Tibial artery (tissue), 4 donors: Measurements from ENCODE around the gene PIMREG.

ENCODE experiments used
- DNase-seq, 2 donors: peaks; one replicate each; pipeline ENCODE4 v3.0.0-alpha.2; 2019
- H3K27ac ChIP-seq, 2 donors: fragments of 200-600 bp; sonication (generic) in 1 of 2; 1 replicate in 1 of 2; 2 replicates in 1 of 2; pipeline ENCODE4 v1.5.1; 2018 to 2019; ENCODE audit warnings: mild to moderate bottlenecking in 1 of 2
- H3K27me3 ChIP-seq, 2 donors: fragments of 200-600 bp; sonication (generic) in 1 of 2; one replicate each; pipeline versions ENCODE4 v1.5.1 to v1.6.0; 2016 to 2019
- H3K36me3 ChIP-seq, 3 donors: fragments of 200-600 bp; sonication (generic) in 2 of 3; one replicate each; pipeline ENCODE4 v1.5.1; 2016 to 2019; ENCODE audit warnings: mild to moderate bottlenecking in 2 of 3
- H3K4me1 ChIP-seq, 4 donors: fragments of 200-600 bp; sonication (generic) in 2 of 4; 1 replicate in 3 of 4; 2 replicates in 1 of 4; pipeline ENCODE4 v1.5.1; 2016 to 2019
- H3K4me3 ChIP-seq, 2 donors: fragments of 200-600 bp; sonication (generic) in 1 of 2; 1 replicate in 1 of 2; 2 replicates in 1 of 2; pipeline ENCODE4 v1.5.1; 2018 to 2019; ENCODE audit warnings: mild to moderate bottlenecking in 2 of 2
- H3K9me3 ChIP-seq, 3 donors: fragments of 200-600 bp; sonication (generic) in 1 of 3; one replicate each; pipeline ENCODE4 v1.5.1; 2016 to 2019
- intact Hi-C: fragments of 100-400 bp; cut with DNase I; formaldehyde crosslinking; loops from one replicate; pipeline ENCODE4 v1.15.0; 2023; ENCODE audit warnings: low total_unique reads
- TF ChIP-seq, protein P1 (sequence below), 2 experiments: fragments of 200-600 bp in 1 of 2; fragments of 450-650 bp in 1 of 2; IDR thresholded peaks; one replicate each; pipeline ENCODE4 v1.5.1; 2017 to 2019; ENCODE audit warnings: antibody characterized with exemption in 2 of 2, mild to moderate bottlenecking in 1 of 2, moderate library complexity in 1 of 2

PIMREG gene

DNA sequence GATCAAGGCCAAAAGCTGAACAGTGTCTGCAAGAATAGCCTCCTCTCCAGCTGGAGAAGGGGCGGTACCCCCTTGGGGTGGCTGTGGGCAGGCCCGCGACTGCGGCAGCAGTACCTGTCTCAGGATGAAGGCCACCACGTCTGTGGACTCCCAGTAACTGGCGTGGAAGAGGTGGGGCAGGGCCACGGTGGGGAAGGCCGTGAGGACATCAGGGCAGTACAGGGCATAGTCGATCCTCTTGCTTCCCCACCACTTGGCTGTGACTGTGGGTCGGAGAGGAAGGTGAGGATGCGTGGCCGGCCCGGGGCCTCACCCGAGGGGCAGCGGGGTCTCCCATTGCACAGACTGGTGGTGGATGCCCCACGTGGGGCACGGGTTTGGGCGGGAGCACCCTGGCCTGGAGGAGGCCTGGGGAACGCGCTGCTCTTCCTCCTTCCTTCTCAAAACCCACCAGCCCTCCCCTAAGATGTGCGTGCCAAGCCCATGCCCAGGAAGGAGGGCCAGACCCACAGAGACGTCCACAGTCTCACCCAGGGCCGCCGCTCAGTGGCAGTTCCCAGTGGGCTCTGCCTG is 26.0 kb downstream of the PIMREG start:
- no peak overlapping the region for H3K4me3 ChIP-seq
- TF ChIP-seq, protein P1, sequence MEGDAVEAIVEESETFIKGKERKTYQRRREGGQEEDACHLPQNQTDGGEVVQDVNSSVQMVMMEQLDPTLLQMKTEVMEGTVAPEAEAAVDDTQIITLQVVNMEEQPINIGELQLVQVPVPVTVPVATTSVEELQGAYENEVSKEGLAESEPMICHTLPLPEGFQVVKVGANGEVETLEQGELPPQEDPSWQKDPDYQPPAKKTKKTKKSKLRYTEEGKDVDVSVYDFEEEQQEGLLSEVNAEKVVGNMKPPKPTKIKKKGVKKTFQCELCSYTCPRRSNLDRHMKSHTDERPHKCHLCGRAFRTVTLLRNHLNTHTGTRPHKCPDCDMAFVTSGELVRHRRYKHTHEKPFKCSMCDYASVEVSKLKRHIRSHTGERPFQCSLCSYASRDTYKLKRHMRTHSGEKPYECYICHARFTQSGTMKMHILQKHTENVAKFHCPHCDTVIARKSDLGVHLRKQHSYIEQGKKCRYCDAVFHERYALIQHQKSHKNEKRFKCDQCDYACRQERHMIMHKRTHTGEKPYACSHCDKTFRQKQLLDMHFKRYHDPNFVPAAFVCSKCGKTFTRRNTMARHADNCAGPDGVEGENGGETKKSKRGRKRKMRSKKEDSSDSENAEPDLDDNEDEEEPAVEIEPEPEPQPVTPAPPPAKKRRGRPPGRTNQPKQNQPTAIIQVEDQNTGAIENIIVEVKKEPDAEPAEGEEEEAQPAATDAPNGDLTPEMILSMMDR (IDR thresholded peaks at IDR 0.05) = no peak
- H3K27ac ChIP-seq = no peak overlapping the region
- DNase-seq = no peak
- H3K27me3 ChIP-seq = no peaks in the 10 kb centered on the region
- intact Hi-C loops = no loop called here
- H3K36me3 ChIP-seq = no peaks in the 10 kb centered on the region
- H3K9me3 ChIP-seq = no peaks in the 10 kb centered on the region
- no peaks in the 10 kb centered on the region for H3K4me1 ChIP-seq

DNA sequence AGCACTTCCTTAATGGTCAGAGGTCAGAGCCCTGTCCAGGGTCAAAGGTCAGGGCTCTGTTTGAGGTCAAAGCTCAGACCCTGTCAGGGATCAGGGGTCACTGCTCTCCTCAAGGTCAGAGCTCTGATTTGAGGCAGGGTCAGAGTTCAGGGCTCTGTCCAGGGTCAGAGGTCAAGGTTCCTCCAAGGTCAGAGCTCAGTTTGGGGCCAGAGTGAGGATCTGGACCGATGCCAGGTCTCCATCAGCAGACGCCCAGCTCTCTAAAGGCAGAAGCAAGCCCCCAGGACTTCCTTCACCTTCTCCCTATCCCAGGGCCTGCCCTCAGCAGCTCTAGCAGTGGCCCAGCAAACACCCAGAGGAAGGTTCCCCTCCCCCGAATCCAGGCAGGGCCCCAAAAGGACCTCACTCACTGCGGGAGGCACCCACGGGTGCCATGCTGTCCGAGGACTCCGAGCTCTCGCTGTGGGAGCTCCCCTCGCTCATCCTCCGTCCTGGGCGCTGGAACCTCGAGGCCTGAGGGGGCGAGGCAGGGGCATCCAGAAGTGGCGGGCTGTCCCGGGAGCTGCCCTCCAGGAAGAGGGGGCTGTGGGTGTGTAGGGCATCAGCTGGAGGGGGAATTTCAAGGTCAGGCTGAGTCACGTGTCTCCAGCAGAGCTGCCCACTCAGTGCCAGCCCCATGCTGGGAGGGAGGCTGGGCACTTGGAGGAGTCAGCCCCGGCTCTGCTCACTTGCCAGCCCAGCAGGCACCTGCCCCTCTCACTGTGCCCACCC is 26.7 kb downstream of the PIMREG start:
- H3K9me3 ChIP-seq = no peaks in the 10 kb centered on the region
- intact Hi-C loops = no loop called here

DNA sequence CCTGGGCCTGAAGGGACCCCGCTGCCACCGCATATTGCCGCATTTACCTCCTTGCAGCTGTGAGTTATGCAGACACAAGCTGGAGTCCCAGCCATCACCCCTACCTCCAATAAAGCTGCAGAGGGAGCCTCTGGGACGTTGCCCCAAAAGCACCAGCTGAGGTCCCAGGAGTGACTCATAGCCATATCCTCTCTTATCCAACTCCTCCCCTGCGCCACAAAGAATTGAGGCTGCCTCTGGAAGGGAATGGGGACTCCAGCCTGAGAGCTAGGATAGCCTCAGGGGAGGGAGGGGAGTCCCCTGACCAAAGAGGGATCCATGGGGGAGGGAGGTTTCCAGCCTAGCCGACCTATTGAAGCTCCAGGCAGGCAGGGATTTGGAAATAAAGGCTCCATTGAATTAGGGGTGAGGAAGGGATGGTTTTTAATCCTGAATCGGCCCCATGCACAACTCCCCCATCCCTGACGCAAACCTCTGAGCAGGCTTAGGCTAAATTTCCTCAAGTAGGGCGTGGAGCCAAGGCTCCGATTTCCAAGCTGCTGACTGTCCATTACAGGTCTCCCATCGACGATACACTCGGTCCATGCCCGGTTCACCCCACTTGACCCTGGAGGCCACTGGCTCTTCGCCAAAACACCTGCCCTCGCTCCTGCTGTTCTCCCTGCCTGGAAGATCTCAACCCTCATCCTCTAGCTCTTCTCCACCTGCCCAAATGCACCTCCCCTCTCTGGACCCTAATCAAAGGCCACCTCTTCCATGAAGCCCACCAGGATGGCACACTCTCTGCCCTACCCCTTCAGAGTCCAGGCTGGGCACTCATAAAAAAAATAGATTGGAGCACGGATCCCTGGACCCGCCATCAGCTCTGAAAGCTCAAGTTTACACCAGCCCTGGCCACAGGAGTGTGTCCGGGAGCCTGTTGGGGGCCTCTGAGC is 27.5 kb downstream of the PIMREG start:
- TF ChIP-seq, protein P1 (IDR thresholded peaks at IDR 0.05) = no peak
- intact Hi-C loops = no loop called here
- Histone ChIP-seq H3K4me1 (no peaks in the 10 kb centered on the region), H3K9me3 (no peaks in the 10 kb centered on the region), H3K36me3 (no peaks in the 10 kb centered on the region), H3K4me3 (no peak overlapping the region), H3K27me3 (no peaks in the 10 kb centered on the region), H3K27ac (no peak overlapping the region)
- no peak for DNase-seq

More for the DNA sequence above, 26.7 kb downstream of the PIMREG start:
- DNase-seq = no peak
- Histone ChIP-seq H3K4me1 (no peaks in the 10 kb centered on the region), H3K4me3 (no peak overlapping the region), H3K27me3 (no peaks in the 10 kb centered on the region), H3K27ac (no peak overlapping the region), H3K36me3 (no peaks in the 10 kb centered on the region)
- TF ChIP-seq, protein P1 (IDR thresholded peaks at IDR 0.05) = no peak

DNA sequence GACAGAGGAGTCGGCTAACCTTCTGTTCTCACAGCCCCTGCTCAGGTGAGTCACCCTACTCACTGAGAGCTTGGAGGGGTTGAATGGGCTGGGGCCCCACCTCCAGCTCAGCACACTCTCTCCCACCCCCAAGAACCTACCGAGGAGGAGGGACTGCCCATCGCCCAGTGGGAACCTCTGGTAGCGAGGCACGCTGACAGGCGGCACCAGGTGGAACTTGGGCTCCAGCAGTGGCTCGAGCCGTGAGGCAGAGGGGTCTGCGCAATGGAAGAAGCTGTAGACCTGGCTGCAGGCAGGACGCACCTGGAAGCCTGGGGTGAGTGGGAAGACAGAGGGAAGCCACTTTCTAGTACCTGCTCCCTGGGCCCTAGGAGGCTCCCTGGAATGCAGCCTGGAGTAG is 28.3 kb downstream of the PIMREG start:
- Histone ChIP-seq H3K27me3 (no peaks in the 10 kb centered on the region), H3K4me1 (no peaks in the 10 kb centered on the region), H3K9me3 (no peaks in the 10 kb centered on the region), H3K36me3 (no peaks in the 10 kb centered on the region), H3K4me3 (no peak overlapping the region), H3K27ac (no peak overlapping the region)
- no peak for DNase-seq
- intact Hi-C loops = no loop called here
- TF ChIP-seq, protein P1 (IDR thresholded peaks at IDR 0.05) = no peak

DNA sequence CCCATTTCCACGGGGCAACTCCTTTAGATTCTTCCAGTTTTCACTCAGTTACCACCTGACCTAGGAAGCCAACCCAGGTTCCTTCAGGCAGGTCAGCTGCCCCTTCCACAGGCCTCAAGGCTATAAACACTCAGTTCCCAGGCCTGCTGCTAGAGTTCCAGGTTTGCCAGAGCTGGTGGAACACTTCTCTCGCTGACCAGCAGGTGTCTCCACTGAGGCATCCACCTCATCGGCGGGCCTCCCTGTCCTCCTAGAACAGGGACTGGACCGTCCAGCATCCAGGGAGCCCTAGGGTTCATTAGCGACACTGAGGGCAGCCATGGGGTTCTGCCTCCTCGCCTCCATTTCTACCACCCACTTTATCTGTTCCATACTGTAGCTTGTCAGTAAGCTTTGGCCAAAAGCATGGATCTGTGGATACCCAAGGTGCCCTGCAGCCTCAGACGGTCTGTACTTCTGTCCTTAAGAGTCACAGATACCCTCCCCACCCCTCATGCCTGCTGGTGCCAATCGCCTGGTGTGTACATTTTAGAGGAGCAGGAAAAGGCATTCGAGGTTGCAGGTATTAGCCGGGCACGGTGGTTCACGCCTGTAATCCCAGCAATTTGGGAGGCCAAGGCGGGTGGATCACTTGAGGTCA is 29.0 kb downstream of the PIMREG start:
- no peaks in the 10 kb centered on the region for H3K9me3 ChIP-seq
- no peak overlapping the region for H3K4me3 ChIP-seq
- DNase-seq = peak; percentile 62 to 77
- H3K27ac ChIP-seq = no peak overlapping the region
- H3K36me3 ChIP-seq = no peaks in the 10 kb centered on the region
- TF ChIP-seq, protein P1 (IDR thresholded peaks at IDR 0.05) = peak; percentile 72 to 96
- intact Hi-C loops = no loop called here
- H3K27me3 ChIP-seq = no peaks in the 10 kb centered on the region
- no peaks in the 10 kb centered on the region for H3K4me1 ChIP-seq
